ENCODE data around the gene ANKS6.
A peak's percentile ranks its signal among the peaks of the same experiment; 100 is the strongest.

The ANKS6 gene

GRCh38 chr9:98789483-98790133 is 6.7 kb downstream of the ANKS6 start:
- H3K4me3 Mint-ChIP-seq: no peak overlapping the region
- H3K27me3 Mint-ChIP-seq (ENCODE audit: low read depth): no peaks in the 10 kb centered on the region
- TF ChIP-seq, protein P1, sequence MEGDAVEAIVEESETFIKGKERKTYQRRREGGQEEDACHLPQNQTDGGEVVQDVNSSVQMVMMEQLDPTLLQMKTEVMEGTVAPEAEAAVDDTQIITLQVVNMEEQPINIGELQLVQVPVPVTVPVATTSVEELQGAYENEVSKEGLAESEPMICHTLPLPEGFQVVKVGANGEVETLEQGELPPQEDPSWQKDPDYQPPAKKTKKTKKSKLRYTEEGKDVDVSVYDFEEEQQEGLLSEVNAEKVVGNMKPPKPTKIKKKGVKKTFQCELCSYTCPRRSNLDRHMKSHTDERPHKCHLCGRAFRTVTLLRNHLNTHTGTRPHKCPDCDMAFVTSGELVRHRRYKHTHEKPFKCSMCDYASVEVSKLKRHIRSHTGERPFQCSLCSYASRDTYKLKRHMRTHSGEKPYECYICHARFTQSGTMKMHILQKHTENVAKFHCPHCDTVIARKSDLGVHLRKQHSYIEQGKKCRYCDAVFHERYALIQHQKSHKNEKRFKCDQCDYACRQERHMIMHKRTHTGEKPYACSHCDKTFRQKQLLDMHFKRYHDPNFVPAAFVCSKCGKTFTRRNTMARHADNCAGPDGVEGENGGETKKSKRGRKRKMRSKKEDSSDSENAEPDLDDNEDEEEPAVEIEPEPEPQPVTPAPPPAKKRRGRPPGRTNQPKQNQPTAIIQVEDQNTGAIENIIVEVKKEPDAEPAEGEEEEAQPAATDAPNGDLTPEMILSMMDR (IDR thresholded peaks at IDR 0.05; ENCODE audit: unreplicated experiment in 3 of 3): no peak
- no peaks in the 10 kb centered on the region for H3K9me3 Mint-ChIP-seq
- H3K27ac Mint-ChIP-seq: no peak overlapping the region
- H3K4me1 Mint-ChIP-seq: peaks cover 47% of the 10 kb centered on the region
- H3K36me3 Mint-ChIP-seq (ENCODE audit: low read depth): peaks cover 18% of the 10 kb centered on the region

GRCh38 chr9:98787766-98788335 is 8.5 kb downstream of the ANKS6 start:
- Mint-ChIP-seq H3K9me3 (no peaks in the 10 kb centered on the region), H3K4me3 (no peak overlapping the region), H3K4me1 (peaks cover 50% of the 10 kb centered on the region), H3K27ac (peak overlapping the region in 1 of 3 experiments; percentile 73), H3K36me3 (ENCODE audit: low read depth) (peaks cover 26% of the 10 kb centered on the region), H3K27me3 (ENCODE audit: low read depth) (no peaks in the 10 kb centered on the region)
- TF ChIP-seq, protein P1 (IDR thresholded peaks at IDR 0.05; ENCODE audit: unreplicated experiment in 3 of 3): no peak

- Mint-ChIP-seq H3K36me3 (ENCODE audit: low read depth) (peaks cover 35% of the 10 kb centered on the region), H3K27me3 (ENCODE audit: low read depth) (no peaks in the 10 kb centered on the region), H3K9me3 (no peaks in the 10 kb centered on the region), H3K4me3 (no peak overlapping the region), H3K27ac (peak overlapping the region in 1 of 3 experiments; percentile 73), H3K4me1 (peaks cover 45% of the 10 kb centered on the region)
- TF ChIP-seq, protein P1 (IDR thresholded peaks at IDR 0.05; ENCODE audit: unreplicated experiment in 3 of 3): no peak
Measured at GRCh38 chr9:98786750-98787510, 9.4 kb downstream of the ANKS6 start.

DNA sequence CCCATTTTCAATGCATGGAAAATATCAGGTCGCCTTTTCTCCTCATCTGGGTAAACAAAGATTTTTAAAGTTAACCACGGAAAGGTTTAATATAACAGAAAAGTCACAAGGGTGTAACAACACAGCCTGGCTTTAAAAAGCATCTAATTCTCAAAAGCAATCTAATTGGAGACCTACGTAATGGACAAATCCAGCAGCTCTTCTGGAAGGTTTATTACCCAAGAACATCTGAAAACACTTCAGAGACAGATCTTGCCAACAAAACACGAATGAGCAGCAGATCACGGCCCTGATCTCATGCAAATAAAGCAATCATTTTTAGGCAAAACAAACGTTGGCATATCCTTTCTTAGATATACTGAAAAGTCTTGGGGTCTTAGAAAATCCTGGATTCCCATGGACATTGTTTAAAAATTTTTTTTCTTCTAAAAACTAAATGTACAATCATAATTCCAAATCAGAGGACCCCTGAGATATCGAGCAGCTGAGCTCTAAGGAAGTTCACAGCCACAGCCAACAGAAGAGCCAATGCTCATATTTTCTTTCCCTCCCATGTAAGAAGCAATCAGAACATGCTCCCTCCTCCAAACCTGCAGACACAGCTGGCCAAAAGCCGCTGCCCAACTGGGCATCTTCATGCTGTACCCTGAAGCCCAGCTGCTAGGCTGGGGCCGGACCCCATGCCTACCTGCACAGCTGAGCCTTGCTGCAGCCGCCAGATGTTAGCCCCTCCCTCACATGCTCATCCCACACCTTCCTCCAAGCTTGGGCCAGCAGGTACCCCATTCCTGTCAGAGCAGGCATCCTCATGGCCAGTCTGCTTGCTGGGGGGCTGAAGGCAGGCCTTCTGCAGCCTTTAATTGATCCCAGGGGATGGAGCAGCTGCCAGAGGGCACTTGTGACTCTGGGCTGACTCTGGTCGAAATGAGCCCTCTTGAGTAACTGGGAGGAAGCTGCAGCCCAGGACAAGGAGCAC is 11.2 kb downstream of the ANKS6 start:
- no peak overlapping the region for H3K4me3 Mint-ChIP-seq
- peaks cover 34% of the 10 kb centered on the region for H3K4me1 Mint-ChIP-seq
- no peaks in the 10 kb centered on the region for H3K27me3 Mint-ChIP-seq (ENCODE audit: low read depth)
- peak overlapping the region in 2 of 3 experiments; percentile 36 to 53 for H3K27ac Mint-ChIP-seq
- peaks cover 43% of the 10 kb centered on the region for H3K36me3 Mint-ChIP-seq (ENCODE audit: low read depth)
- TF ChIP-seq, protein P1 (IDR thresholded peaks at IDR 0.05; ENCODE audit: unreplicated experiment in 3 of 3): no peak
- no peaks in the 10 kb centered on the region for H3K9me3 Mint-ChIP-seq

- Mint-ChIP-seq H3K4me1 (peaks cover 40% of the 10 kb centered on the region), H3K27ac (peak overlapping the region; percentile 33 to 61 (median 40)), H3K9me3 (no peaks in the 10 kb centered on the region), H3K36me3 (ENCODE audit: low read depth) (peaks cover 40% of the 10 kb centered on the region), H3K4me3 (no peak overlapping the region), H3K27me3 (ENCODE audit: low read depth) (no peaks in the 10 kb centered on the region)
- TF ChIP-seq, protein P1 (IDR thresholded peaks at IDR 0.05; ENCODE audit: unreplicated experiment in 3 of 3): no peak
Measured at GRCh38 chr9:98783518-98784226, 12.7 kb downstream of the ANKS6 start.
